ENCODE data around the gene NTRK3. TPM values are rescaled to one million over a fixed set of nuclear protein-coding genes. Genes with fewer than 3 reads are reported as not detected.

The NTRK3 gene
- total RNA-seq, 2 experiments from 2014 or later: not detected

DNA sequence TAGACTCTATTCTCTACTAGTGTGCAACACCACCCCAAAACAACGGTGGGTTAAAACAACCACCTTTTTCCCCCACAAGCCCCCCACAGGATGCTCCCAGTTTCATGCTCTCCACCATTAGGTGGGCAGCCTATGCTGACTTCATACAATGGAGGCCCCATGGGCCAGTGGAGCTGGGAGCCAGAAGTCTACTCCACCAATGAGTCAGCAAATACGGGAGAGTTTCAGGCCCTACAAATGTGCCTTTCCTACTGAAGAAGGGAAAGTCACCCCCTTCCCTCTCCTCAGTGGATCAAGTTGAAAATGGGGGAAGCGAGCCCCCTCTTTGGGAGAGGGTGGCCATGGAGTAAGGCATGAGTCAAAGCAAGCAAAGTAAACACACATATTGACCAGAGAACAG, 278.6 kb downstream of the NTRK3 start:
- Mint-ChIP-seq H3K4me3 (no peak overlapping the region), H3K27ac (no peak overlapping the region), H3K4me1 (ENCODE audit: low read depth) (no peaks in the 10 kb centered on the region), H3K27me3 (no peaks in the 10 kb centered on the region), H3K9me3 (no peaks in the 10 kb centered on the region), H3K36me3 (ENCODE audit: low read depth) (no peaks in the 10 kb centered on the region)
- intact Hi-C loops (cut with micrococcal nuclease): no loop called here
- POLR2A ChIA-PET: no interaction called here
- TF ChIP-seq, protein P1, sequence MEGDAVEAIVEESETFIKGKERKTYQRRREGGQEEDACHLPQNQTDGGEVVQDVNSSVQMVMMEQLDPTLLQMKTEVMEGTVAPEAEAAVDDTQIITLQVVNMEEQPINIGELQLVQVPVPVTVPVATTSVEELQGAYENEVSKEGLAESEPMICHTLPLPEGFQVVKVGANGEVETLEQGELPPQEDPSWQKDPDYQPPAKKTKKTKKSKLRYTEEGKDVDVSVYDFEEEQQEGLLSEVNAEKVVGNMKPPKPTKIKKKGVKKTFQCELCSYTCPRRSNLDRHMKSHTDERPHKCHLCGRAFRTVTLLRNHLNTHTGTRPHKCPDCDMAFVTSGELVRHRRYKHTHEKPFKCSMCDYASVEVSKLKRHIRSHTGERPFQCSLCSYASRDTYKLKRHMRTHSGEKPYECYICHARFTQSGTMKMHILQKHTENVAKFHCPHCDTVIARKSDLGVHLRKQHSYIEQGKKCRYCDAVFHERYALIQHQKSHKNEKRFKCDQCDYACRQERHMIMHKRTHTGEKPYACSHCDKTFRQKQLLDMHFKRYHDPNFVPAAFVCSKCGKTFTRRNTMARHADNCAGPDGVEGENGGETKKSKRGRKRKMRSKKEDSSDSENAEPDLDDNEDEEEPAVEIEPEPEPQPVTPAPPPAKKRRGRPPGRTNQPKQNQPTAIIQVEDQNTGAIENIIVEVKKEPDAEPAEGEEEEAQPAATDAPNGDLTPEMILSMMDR (IDR thresholded peaks at IDR 0.05): no peak
- ATAC-seq: no peak
- CTCF ChIA-PET: no interaction called here
- DNase-seq: no peak

DNA sequence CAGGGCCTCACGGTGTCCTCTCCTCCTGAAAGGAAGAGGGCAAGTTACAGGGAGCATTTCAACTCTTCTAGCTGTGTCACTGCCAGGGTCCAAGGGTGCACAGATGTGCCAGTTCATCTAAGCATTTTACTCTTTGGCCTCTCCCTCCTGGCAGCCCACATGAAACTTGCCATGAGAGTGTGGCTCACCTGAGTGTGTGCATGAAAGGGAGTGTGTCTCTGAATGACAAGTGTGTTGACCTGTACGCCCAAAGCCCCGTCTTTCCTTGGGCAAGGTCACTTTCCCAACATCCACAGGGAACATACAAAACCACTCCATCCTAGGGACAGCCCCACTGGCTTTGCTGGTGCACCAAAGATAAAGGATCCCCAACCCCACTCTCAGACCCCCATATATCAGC, 280.0 kb downstream of the NTRK3 start:
- no peak overlapping the region for H3K4me3 Mint-ChIP-seq
- no peaks in the 10 kb centered on the region for H3K36me3 Mint-ChIP-seq (ENCODE audit: low read depth)
- H3K9me3 Mint-ChIP-seq: no peaks in the 10 kb centered on the region
- intact Hi-C loops (cut with micrococcal nuclease): no loop called here
- ATAC-seq: no peak
- TF ChIP-seq, protein P1 (IDR thresholded peaks at IDR 0.05): no peak
- H3K4me1 Mint-ChIP-seq (ENCODE audit: low read depth): no peaks in the 10 kb centered on the region
- POLR2A ChIA-PET: no interaction called here
- no peak for DNase-seq
- no peak overlapping the region for H3K27ac Mint-ChIP-seq
- H3K27me3 Mint-ChIP-seq: no peaks in the 10 kb centered on the region
- CTCF ChIA-PET: no interaction called here

GRCh38 chr15:87973501-87974215, 282.9 kb downstream of the NTRK3 start:
- CTCF ChIA-PET: interaction anchor here (0.6 kb wide), 1 partner anchor 271 kb away, joined by 3 read pairs; no protein-coding TSS in a partner anchor
- Mint-ChIP-seq H3K27ac (no peak overlapping the region), H3K27me3 (no peaks in the 10 kb centered on the region), H3K4me3 (no peak overlapping the region), H3K36me3 (ENCODE audit: low read depth) (no peaks in the 10 kb centered on the region), H3K9me3 (no peaks in the 10 kb centered on the region), H3K4me1 (ENCODE audit: low read depth) (no peaks in the 10 kb centered on the region)
- POLR2A ChIA-PET: no interaction called here
- intact Hi-C loops (cut with micrococcal nuclease): no loop called here
- TF ChIP-seq, protein P1 (IDR thresholded peaks at IDR 0.05): no peak
- DNase-seq (no peak), ATAC-seq (no peak)

DNA sequence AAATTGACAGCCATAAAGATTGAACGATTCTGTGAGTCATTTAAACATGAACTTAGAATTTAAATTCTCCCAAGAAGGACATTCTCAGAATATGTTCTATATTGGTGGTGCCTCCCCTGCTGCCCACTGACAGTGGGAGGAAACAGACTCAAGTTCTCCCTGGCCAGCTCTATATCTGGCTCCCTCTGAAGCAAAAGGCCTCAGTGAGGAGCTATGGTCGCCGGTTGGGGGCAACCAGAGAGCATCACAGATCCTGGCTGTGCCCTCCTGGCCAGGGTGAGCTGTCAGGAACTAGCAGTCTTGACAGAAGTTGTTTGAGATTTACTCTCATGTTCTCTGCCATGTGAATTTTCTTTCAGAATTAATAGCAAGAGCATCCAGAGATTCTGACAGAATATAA, 285.5 kb downstream of the NTRK3 start:
- Mint-ChIP-seq H3K27ac (no peak overlapping the region), H3K36me3 (ENCODE audit: low read depth) (no peaks in the 10 kb centered on the region), H3K4me1 (ENCODE audit: low read depth) (no peaks in the 10 kb centered on the region), H3K4me3 (no peak overlapping the region), H3K27me3 (no peaks in the 10 kb centered on the region), H3K9me3 (no peaks in the 10 kb centered on the region)
- CTCF ChIA-PET: no interaction called here
- DNase-seq: no peak
- intact Hi-C loops (cut with micrococcal nuclease): no loop called here
- POLR2A ChIA-PET: interaction anchor here (1.9 kb wide), 1 partner anchor 8 kb away, joined by 6 read pairs; no protein-coding TSS in a partner anchor
- ATAC-seq: no peak
- TF ChIP-seq, protein P1 (IDR thresholded peaks at IDR 0.05): no peak

GRCh38 chr15:87967951-87968350, 288.6 kb downstream of the NTRK3 start:
- intact Hi-C loops (cut with micrococcal nuclease): no loop called here
- Mint-ChIP-seq H3K4me1 (ENCODE audit: low read depth) (no peaks in the 10 kb centered on the region), H3K36me3 (ENCODE audit: low read depth) (no peaks in the 10 kb centered on the region), H3K27me3 (no peaks in the 10 kb centered on the region), H3K27ac (no peak overlapping the region), H3K9me3 (no peaks in the 10 kb centered on the region), H3K4me3 (no peak overlapping the region)
- TF ChIP-seq, protein P1 (IDR thresholded peaks at IDR 0.05): no peak
- CTCF ChIA-PET: no interaction called here
- DNase-seq (no peak), ATAC-seq (no peak)
- POLR2A ChIA-PET: no interaction called here
